ENCODE data around the gene SEC61A2. TPM values are rescaled to one million over a fixed set of nuclear protein-coding genes. Genes with fewer than 3 reads are reported as not detected.

Gene SEC61A2
- total RNA-seq, 4 donors from 2014 or later: 7.8 to 17.8 (median 13.3) TPM

DNA sequence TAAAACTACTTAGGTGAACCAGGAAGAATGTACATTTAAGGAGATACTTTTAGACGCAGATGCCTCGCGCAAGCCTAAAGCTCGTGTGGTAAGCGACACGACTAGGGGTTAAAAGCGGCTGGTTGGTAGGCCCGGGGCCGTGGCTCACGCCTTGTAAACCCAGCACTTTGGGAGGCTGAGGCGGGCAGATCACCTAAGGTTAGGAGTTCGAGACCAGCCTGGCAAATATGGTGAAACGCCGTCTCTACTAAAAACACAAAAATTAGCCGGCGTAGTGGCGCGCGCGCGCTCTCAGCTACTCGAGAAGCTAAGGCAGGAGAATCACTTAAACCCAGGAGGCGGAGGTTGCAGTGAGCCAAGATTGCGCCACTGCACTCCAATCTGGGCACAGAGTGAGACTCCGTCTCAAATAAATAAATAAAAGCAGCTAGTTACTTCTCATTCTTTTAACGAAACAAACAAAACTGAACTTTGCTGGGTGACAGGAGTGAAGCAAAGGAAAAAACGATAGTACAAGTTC is 65.3 kb downstream of the SEC61A2 start:
- Histone ChIP-seq H3K27ac (peak overlapping the region; percentile 61 to 95 (median 90)), H3K4me1 (peaks cover 17 to 27% of the 10 kb centered on the region in 2 donors)

DNA sequence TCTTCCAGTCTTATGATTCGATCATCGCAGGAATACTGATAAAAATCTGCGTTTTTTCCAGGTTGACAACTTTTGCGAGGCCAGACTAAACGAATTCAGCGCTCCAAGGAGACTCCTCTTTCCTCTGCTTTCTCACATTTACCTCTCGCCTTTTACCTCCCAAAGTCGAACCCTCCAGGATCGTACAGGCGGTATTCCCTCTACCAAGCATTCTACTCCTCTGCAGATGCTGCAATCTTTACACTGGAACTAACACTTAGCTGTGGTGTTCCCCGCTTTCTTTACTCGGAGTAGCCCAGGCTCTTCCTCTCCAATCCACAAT is 65.8 kb downstream of the SEC61A2 start:
- H3K4me3 ChIP-seq (replicated peaks in 1 of 3): peak overlapping the region; percentile 60 to 93 (median 64)
- no peak for DNase-seq
- WGBS, 2 donors: 1% methylated on average over 12 of the region's 12 CpGs
- no peaks in the 10 kb centered on the region for H3K27me3 ChIP-seq
- intact Hi-C loops (cut with DNase I): no loop called here
- H3K4me1 ChIP-seq: peaks cover 17 to 27% of the 10 kb centered on the region in 2 donors
- H3K36me3 ChIP-seq: peaks cover 0 to 5% of the 10 kb centered on the region in 2 donors
- H3K9me3 ChIP-seq: no peaks in the 10 kb centered on the region
- TF ChIP-seq POLR2A (IDR thresholded peaks at IDR 0.05): no peak
- TF ChIP-seq, protein P1, sequence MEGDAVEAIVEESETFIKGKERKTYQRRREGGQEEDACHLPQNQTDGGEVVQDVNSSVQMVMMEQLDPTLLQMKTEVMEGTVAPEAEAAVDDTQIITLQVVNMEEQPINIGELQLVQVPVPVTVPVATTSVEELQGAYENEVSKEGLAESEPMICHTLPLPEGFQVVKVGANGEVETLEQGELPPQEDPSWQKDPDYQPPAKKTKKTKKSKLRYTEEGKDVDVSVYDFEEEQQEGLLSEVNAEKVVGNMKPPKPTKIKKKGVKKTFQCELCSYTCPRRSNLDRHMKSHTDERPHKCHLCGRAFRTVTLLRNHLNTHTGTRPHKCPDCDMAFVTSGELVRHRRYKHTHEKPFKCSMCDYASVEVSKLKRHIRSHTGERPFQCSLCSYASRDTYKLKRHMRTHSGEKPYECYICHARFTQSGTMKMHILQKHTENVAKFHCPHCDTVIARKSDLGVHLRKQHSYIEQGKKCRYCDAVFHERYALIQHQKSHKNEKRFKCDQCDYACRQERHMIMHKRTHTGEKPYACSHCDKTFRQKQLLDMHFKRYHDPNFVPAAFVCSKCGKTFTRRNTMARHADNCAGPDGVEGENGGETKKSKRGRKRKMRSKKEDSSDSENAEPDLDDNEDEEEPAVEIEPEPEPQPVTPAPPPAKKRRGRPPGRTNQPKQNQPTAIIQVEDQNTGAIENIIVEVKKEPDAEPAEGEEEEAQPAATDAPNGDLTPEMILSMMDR (IDR thresholded peaks at IDR 0.05): no peak
- peak overlapping the region; percentile 61 to 95 (median 90) for H3K27ac ChIP-seq

More for the DNA sequence above, 65.3 kb downstream of the SEC61A2 start:
- Histone ChIP-seq H3K9me3 (no peaks in the 10 kb centered on the region), H3K27me3 (no peaks in the 10 kb centered on the region), H3K36me3 (peaks cover 0 to 5% of the 10 kb centered on the region in 2 donors), H3K4me3 (replicated peaks in 1 of 3) (peak overlapping the region; percentile 60 to 93 (median 64))
- WGBS, 2 donors: 4 to 9% methylated on average over 21 to 25 of the region's 27 CpGs
- TF ChIP-seq POLR2A (IDR thresholded peaks at IDR 0.05): no peak
- TF ChIP-seq, protein P1 (IDR thresholded peaks at IDR 0.05): no peak
- DNase-seq: peak; percentile 66 to 67
- intact Hi-C loops (cut with DNase I): no loop called here

DNA sequence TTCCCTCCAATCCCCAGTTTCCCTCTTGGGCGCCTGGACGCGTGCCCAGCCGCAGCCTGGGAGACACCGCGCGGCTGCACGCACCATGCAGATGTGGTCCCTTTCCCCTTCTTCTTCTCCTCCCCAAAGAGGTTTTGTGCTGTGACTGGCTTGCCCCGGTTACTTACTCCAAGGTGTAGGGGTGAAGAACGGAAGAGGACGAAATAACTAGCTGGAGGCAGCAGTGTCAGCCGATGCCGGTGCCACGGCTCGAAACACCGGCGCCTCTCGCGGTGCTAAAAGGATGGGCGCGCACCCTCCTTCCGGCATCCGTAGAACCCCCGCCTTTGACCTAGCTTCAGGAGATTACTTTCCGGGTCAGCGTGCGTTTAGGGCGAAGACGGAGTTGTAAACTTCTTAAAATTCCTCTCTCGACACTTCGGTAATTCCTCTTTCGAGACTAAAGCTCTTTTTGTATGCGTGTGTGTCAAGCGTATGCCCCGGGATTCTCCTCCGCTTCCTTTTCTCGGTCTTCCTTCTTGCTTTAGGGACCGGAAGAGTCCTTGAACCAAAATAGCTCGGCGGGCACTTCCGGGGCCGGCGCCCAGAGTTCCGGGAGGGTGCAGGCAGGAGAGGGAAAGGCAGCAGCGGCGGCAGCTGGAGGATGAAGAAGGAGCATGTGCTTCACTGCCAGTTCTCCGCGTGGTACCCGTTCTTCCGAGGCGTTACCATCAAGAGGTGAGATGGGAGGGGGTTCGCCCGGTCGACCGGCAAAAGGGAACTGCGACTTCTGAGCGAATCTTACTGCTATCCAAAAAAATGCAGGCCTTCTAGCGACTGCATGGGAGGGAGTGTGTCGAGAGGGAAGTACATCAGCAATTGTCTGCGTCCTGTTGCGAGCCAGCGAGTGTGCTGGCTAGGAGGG is 66.4 kb downstream of the SEC61A2 start, which contains the start of the genes CDC123 and NUDT5:
TSS of gene CDC123 (plus strand) at position 586 of the 904 bp plus-strand sequence. CDS start at position 644, 58 bp downstream.
TSS of gene NUDT5 (minus strand) at position 289 of the 904 bp plus-strand sequence. CDS start 9,600 bp downstream, outside the sequence.
- peak in 1 of 2 donors; percentile 42 for TF ChIP-seq POLR2A (IDR thresholded peaks at IDR 0.05)
- TF ChIP-seq, protein P1 (IDR thresholded peaks at IDR 0.05): peak in 2 of 6 experiments; percentile 5 to 6
- Histone ChIP-seq H3K27ac (peak within 1 kb of the TSS; percentile 61 to 95 (median 90)), H3K4me1 (peaks cover 17 to 27% of the 10 kb centered on the region in 2 donors), H3K27me3 (no peaks in the 10 kb centered on the region), H3K36me3 (peaks cover 0 to 5% of the 10 kb centered on the region in 2 donors), H3K4me3 (replicated peaks in 1 of 3) (peak within 1 kb of the TSS; percentile 60 to 93 (median 64)), H3K9me3 (no peaks in the 10 kb centered on the region)
- 0% methylated on average over 57 of the region's 62 CpGs for WGBS, 2 donors
- intact Hi-C loops (cut with DNase I): no loop called here
- peak; percentile 88 to 89 for DNase-seq

DNA sequence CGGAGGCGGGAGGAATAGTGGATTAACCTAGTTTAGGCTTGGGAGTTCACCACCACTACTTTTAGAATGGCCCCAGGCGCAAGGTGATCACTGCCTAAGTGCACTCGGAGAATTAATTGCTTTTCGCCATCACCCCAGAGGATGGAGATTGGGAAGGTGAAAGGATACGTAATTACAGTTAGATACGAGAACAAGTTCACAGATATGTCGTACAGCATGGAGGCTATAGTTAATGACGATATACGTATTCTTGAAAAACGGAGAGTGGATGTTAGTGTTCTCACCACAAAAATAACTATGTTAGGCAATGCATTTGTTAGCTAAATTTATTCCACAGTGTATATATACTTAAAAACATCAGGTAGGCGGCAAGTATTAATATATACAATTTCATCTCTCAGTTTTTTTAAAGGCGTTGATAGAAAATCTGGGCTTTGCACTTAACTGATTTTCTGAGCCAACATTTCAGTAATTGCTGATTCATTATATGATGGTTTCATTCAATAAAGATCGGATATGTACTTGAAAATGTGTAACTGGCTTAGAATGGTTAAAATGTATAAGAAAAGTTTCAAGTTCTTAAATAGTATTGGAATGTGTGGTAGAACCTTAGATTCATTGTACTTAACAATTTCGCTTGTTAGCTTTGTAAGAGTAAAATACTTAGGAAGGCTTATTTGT is 67.2 kb downstream of the SEC61A2 start:
- Histone ChIP-seq H3K27me3 (no peaks in the 10 kb centered on the region), H3K36me3 (peaks cover 0 to 5% of the 10 kb centered on the region in 2 donors), H3K27ac (peak overlapping the region in 1 of 3 donors; percentile 95), H3K4me3 (replicated peaks in 1 of 3) (peak overlapping the region; percentile 60 to 93 (median 64)), H3K4me1 (peaks cover 17 to 27% of the 10 kb centered on the region in 2 donors), H3K9me3 (no peaks in the 10 kb centered on the region)
- WGBS, 2 donors: 9 to 10% methylated on average over 15 of the region's 15 CpGs
- TF ChIP-seq, protein P1 (IDR thresholded peaks at IDR 0.05): no peak
- no peak for TF ChIP-seq POLR2A (IDR thresholded peaks at IDR 0.05)
- no peak for DNase-seq
- intact Hi-C loops (cut with DNase I): no loop called here
